Erythroblast (primary cell): ENCODE measurements around the gene DGLUCY.

Experiments
- GATA1 ChIP-seq: IDR thresholded peaks from 2 replicates; pipeline ENCODE4 v1.6.1; 2011; ENCODE audit warnings: low read depth, mild to moderate bottlenecking, control low read depth, low read length, moderate library complexity
- POLR2A ChIP-seq: IDR thresholded peaks from 2 replicates; pipeline ENCODE4 v1.6.1; 2011; ENCODE audit warnings: mild to moderate bottlenecking, low read length

DNA sequence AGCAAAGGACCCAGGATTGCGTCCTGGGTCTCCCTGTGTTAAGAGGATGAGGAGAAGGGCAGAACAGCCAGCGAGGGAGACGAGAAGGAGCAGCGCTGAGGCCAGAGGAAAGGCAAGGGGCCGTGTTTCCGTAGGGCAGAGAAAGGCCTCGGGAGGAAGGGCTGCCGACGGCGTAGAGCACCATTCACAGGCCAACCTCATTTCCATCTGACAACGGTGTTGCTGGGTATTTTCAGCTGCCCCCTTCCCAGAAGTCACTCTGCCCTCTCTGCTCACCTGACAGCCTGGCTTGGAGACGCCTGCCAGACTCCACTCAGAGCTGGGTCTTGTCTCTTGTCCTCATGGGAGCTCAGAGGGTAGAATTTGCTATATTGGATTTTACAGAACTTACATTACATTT, 79.2 kb downstream of the DGLUCY start:
- TF ChIP-seq POLR2A (no peak), GATA1 (no peak)
